A549 (cell line): ENCODE measurements around the gene ANKRD9. TPM values are rescaled to one million over a fixed set of nuclear protein-coding genes. Genes with fewer than 3 reads are reported as not detected.
A peak's percentile ranks its signal among the peaks of the same experiment; 100 is the strongest.

Experiments used
- ATAC-seq, 2 experiments: fragments of 200-7000 bp in 1 of 2; fragments of >200 bp in 1 of 2; cut with Nextera tagmentation in 1 of 2; cut with Tn5 transposase in 1 of 2; 3 replicates each; pipeline versions ENCODE4 v1.8.0 to v1.9.1; 2018 to 2020; ENCODE audit warnings: mild to moderate bottlenecking in 1 of 2, moderate library complexity in 1 of 2
- CTCF ChIA-PET: fragments of 300-600 bp; sonication (Branson Sonifier 250); formaldehyde crosslinking; extraction: SDS; loops from one replicate; lab custom pipeline; 2021; ENCODE audit warnings: antibody characterized with exemption, inconsistent platforms; lab: Yijun Ruan, JAX
- POLR2A ChIA-PET: fragments of 350-600 bp; formaldehyde crosslinking; extraction: SDS; loops from one replicate; lab custom pipeline; 2021; ENCODE audit warnings: antibody characterized with exemption, inconsistent platforms; lab: Yijun Ruan, JAX
- DNase-seq, 2 experiments: peaks; one replicate each; pipeline versions ENCODE4 v3.0.0 to v3.0.0-alpha.2; 2011 to 2016; ENCODE audit warnings: low read depth in 1 of 2, low spot score in 1 of 2
- FAIRE-seq: peaks from 2 replicates; lab custom pipeline; 2011; peaks lifted over from hg19 to GRCh38; lab: Jason Lieb, UNC
- H3K27ac ChIP-seq, 2 experiments: fragments of >200 bp; sonication (Bioruptor Twin); formaldehyde crosslinking; 3 replicates each; pipeline ENCODE4 v1.5.1; 2016 to 2017
- H3K4me1 ChIP-seq: fragments of >200 bp; sonication (Bioruptor Twin); formaldehyde crosslinking; 3 replicates; pipeline ENCODE4 v1.6.1; 2016
- H3K4me2 ChIP-seq: fragments of >200 bp; sonication (Bioruptor Twin); formaldehyde crosslinking; 3 replicates; pipeline ENCODE4 v1.6.1; 2016
- H3K4me3 ChIP-seq: fragments of >200 bp; sonication (Bioruptor Twin); formaldehyde crosslinking; 3 replicates; pipeline ENCODE4 v1.5.1; 2016
- H3K9me3 ChIP-seq: fragments of >200 bp; sonication (Bioruptor Twin); formaldehyde crosslinking; 3 replicates; pipeline ENCODE4 v1.6.1; 2016
- CEBPB ChIP-seq, 2 experiments: fragments of >200 bp in 1 of 2; sonication (Bioruptor Twin) in 1 of 2; formaldehyde crosslinking in 1 of 2; IDR thresholded peaks; 2 replicates each; pipeline ENCODE4 v1.6.1; 2012 to 2016
- E2F6 ChIP-seq: IDR thresholded peaks from 2 replicates; pipeline ENCODE4 v1.6.1; 2012; ENCODE audit warnings: low read depth, borderline replicate concordance
- EP300 ChIP-seq, 2 experiments: fragments of >200 bp; sonication (Bioruptor Twin); formaldehyde crosslinking; IDR thresholded peaks; 2 replicates in 1 of 2; 3 replicates in 1 of 2; pipeline ENCODE4 v1.6.1; 2016 to 2017
- FOXS1 ChIP-seq: fragments of 250-450 bp; sonication (Bioruptor Pico); IDR thresholded peaks from 2 replicates; pipeline ENCODE4 v1.5.0; 2020; ENCODE audit warnings: mild to moderate bottlenecking, moderate library complexity
- HOXA7 ChIP-seq: fragments of 250-450 bp; sonication (Bioruptor Pico); IDR thresholded peaks from 2 replicates; pipeline ENCODE4 v1.5.0; 2020; ENCODE audit warnings: mild to moderate bottlenecking, moderate library complexity
- HOXB5 ChIP-seq: fragments of 250-450 bp; sonication (Bioruptor Pico); IDR thresholded peaks from 2 replicates; pipeline ENCODE4 v1.5.0; 2020; ENCODE audit warnings: mild to moderate bottlenecking, moderate library complexity
- JUN ChIP-seq, 2 experiments: fragments of >200 bp; sonication (Bioruptor Twin); formaldehyde crosslinking; IDR thresholded peaks; 2 replicates in 1 of 2; 3 replicates in 1 of 2; pipeline ENCODE4 v1.6.1; 2016 to 2017
- MAX ChIP-seq: IDR thresholded peaks from 2 replicates; pipeline ENCODE4 v1.6.1; 2012
- NPAS2 ChIP-seq: fragments of 250-450 bp; sonication (Bioruptor Pico); IDR thresholded peaks from 2 replicates; pipeline ENCODE4 v1.8.0; 2022; ENCODE audit warnings: mild to moderate bottlenecking, moderate library complexity, borderline replicate concordance
- POLR2A ChIP-seq: IDR thresholded peaks from 2 replicates; pipeline ENCODE4 v1.6.1; 2012; ENCODE audit warnings: mild to moderate bottlenecking, low read length
- SREBF2 ChIP-seq: fragments of 450-650 bp; IDR thresholded peaks from 2 replicates; pipeline ENCODE4 v1.6.1; 2014; ENCODE audit warnings: mild to moderate bottlenecking, moderate library complexity
- TFCP2L1 ChIP-seq: fragments of 250-450 bp; sonication (Bioruptor Pico); IDR thresholded peaks from 2 replicates; pipeline ENCODE4 v1.5.0; 2021; ENCODE audit warnings: mild to moderate bottlenecking
- ZC3H11A ChIP-seq: fragments of 450-650 bp; IDR thresholded peaks from 2 replicates; pipeline ENCODE4 v1.6.1; 2014; ENCODE audit warnings: antibody characterized with exemption, mild to moderate bottlenecking
- ZFP36 ChIP-seq: fragments of 450-650 bp; IDR thresholded peaks from 2 replicates; pipeline ENCODE4 v1.6.1; 2014; ENCODE audit warnings: borderline replicate concordance; ENCODE audit not compliant: partially characterized antibody
- ZSCAN20 ChIP-seq: fragments of 250-450 bp; sonication (Bioruptor Pico); IDR thresholded peaks from 2 replicates; pipeline ENCODE4 v1.8.0; 2022; ENCODE audit warnings: mild to moderate bottlenecking, moderate library complexity
- WGBS: methylation state at CpG from one replicate; pipeline ENCODE4 v1.1.6; 2017; ENCODE audit errors: missing lambda C conversion rate; 5-methylcytosine and 5-hydroxymethylcytosine counted together
- polyA minus RNA-seq: library from RNA; depleted of rRNA, polyadenylated mRNA; stranded (reverse); fragments of >200 nt; gene quantifications from 2 replicates; pipeline ENCODE4 v1.2.3, GENCODE V29; 2011; rRNA and poly(A)+ RNA removed
- polyA plus RNA-seq, 4 experiments: library from polyadenylated mRNA; depleted of rRNA in 3 of 4; stranded (reverse); fragments of >200 nt; fragmentation: RNase III in 1 of 4; extraction: RNeasy Plus Mini Kit Qiagen cat#74134 plus additional on column Dnase treatment in 1 of 4; gene quantifications; 2 replicates in 3 of 4; 3 replicates in 1 of 4; pipeline ENCODE4 v1.2.3, GENCODE V29; 2011 to 2017
- TF ChIP-seq, protein P1 (sequence below): fragments of 450-650 bp; IDR thresholded peaks from 2 replicates; pipeline ENCODE4 v1.6.1; 2014; ENCODE audit warnings: antibody characterized with exemption

ANKRD9 gene
- polyA plus RNA-seq (2011; rRNA removed) = 6.3 and 7.5 TPM in 2 replicates
- 25.6 and 37.7 TPM in 2 replicates for polyA plus RNA-seq (2012; cell fraction: cytosol; rRNA removed)
- 56.7 and 92.9 TPM in 2 replicates for polyA plus RNA-seq (2012; cell fraction: nucleus; rRNA removed)
- 8.7 to 12.4 TPM (median 11.8 TPM) in 3 replicates for polyA plus RNA-seq (2017; fragmentation: RNase III; extraction: RNeasy Plus Mini Kit Qiagen cat#74134 plus additional on column Dnase treatment)
- polyA minus RNA-seq = 5.0 and 6.9 TPM in 2 replicates

DNA sequence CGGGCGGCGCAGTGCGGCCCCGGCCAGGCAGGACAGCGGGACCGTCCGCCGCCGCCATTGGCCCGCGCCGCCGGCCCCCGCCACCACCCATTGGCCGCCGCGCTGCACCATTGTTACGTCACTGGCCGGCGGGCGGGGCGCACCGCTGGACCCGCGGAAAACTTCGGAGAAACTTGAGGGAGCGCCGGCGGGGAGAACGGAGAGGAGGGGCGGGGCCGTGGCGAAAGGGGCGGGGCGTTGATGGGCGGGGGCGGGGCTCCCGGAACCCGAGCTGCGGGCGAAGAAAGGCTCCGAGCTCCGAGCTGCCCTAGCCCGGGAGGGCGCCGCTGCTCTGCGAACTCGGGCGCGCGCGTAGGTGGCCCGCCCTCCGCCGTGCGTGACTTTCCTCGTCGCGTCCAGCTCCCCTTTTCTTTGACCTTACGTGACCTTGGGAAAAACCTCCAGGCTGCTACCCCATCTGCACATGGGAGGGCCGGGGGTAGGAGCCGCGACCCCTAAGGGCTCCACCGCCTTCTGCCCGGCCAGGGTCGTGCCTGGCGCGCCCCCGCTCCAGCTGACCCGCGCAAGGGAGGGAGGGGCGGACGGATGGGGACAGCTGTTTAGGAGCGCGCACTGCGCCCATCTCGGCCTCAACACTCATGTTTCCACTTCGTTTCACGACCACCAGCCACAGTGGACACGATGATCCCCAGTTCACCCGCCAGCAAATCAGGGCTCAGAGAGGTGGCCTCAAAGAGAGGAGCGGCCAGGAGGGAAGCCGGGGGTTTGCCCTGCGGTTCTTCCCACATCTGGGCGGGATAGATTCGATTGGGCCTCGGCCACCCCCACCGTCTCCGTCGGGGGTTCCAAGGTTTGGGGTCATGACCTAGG lies at the start of gene ANKRD9:
TSS of gene ANKRD9 (minus strand) at position 31 of the 870 bp plus-strand sequence. CDS start 1,887 bp downstream, outside the sequence.
- peak; percentile 92 to 93 for DNase-seq
- no peak for FAIRE-seq
- peak within 1 kb of the TSS; percentile 92 for H3K4me2 ChIP-seq
- WGBS = 31% methylated on average over 38 of the region's 91 CpGs
- TF ChIP-seq E2F6 = 0 out of 2 replicates have a peak, but pooled peaks have one; percentile 40
- peak; percentile 31; the same call in 1 of the 2 replicates for TF ChIP-seq POLR2A
- peak; percentile 26; the same call in 1 of the 2 replicates for TF ChIP-seq MAX
- no peak for TF ChIP-seq EP300 (IDR thresholded peaks at IDR 0.05)
- peaks cover 23% of the 10 kb centered on the region for H3K4me1 ChIP-seq
- peak within 1 kb of the TSS; percentile 89 for H3K4me3 ChIP-seq
- POLR2A ChIA-PET = interaction anchor here (0.6 to 1.0 kb wide), 2 partner anchors 15 to 193 kb away, joined by 3 to 6 read pairs; no protein-coding TSS in a partner anchor
- CTCF ChIA-PET = interaction anchor here (0.9 to 1.7 kb wide), 2 partner anchors 71 to 85 kb away, joined by 3 to 7 read pairs; no protein-coding TSS in a partner anchor
- H3K9me3 ChIP-seq = no peaks in the 10 kb centered on the region
- peak within 1 kb of the TSS; percentile 84 to 94 for H3K27ac ChIP-seq
- peak; percentile 78 to 85 for ATAC-seq

DNA sequence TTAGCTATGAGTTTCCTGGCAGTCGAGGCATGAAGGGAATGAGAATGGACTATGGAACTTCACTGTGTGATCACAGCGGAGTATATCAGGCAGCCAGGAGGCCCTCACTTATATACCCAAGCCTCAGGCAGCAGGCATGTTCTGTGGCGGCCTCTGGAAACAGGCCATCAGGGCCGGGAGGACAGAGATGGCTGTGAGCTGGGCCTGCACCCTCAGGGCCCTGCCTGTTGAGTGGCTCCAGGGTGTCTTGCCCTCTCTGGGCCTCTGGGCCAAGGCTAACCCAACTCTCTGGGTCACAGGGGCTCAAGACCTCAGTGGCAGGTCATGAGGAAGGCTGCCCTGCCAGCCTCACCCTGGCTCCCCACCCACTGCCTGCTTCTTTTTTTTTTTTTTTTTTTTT lies 49.0 kb upstream of the ANKRD9 start:
- H3K4me1 ChIP-seq = no peaks in the 10 kb centered on the region
- WGBS = 59% methylated on average over 4 of the region's 4 CpGs
- CTCF ChIA-PET = interaction anchor here (1.9 kb wide), 2 partner anchors 10 to 34 kb away, joined by 4 to 5 read pairs; no protein-coding TSS in a partner anchor
- H3K4me2 ChIP-seq = no peak overlapping the region
- DNase-seq = no peak
- TF ChIP-seq ZSCAN20 (no peak), ZC3H11A (no peak), ZFP36 (no peak), NPAS2 (CRISPR knock-in tag) (no peak), TFCP2L1 (CRISPR knock-in tag) (no peak), HOXB5 (CRISPR knock-in tag) (no peak), CEBPB (IDR thresholded peaks at IDR 0.05) (no peak), FOXS1 (CRISPR knock-in tag) (no peak)
- TF ChIP-seq, protein P1, sequence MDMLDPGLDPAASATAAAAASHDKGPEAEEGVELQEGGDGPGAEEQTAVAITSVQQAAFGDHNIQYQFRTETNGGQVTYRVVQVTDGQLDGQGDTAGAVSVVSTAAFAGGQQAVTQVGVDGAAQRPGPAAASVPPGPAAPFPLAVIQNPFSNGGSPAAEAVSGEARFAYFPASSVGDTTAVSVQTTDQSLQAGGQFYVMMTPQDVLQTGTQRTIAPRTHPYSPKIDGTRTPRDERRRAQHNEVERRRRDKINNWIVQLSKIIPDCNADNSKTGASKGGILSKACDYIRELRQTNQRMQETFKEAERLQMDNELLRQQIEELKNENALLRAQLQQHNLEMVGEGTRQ = no peak
- TF ChIP-seq, all 56 proteins: peak for 0
- Histone ChIP-seq H3K9me3 (no peaks in the 10 kb centered on the region), H3K27ac (no peak overlapping the region), H3K4me3 (no peak overlapping the region)
- ATAC-seq = no peak
- no peak for FAIRE-seq
- POLR2A ChIA-PET = interaction anchor here (0.7 kb wide), 1 partner anchor 749 kb away, joined by 4 read pairs; no protein-coding TSS in a partner anchor

GRCh38 chr14:102557434-102558226 lies 48.1 kb upstream of the ANKRD9 start:
- no peaks in the 10 kb centered on the region for H3K9me3 ChIP-seq
- ATAC-seq (no peak), FAIRE-seq (no peak), DNase-seq (no peak)
- TF ChIP-seq JUN (IDR thresholded peaks at IDR 0.05) (no peak), SREBF2 (no peak), HOXA7 (CRISPR knock-in tag) (no peak)
- no peak overlapping the region for H3K4me3 ChIP-seq
- peaks cover 3% of the 10 kb centered on the region for H3K4me1 ChIP-seq
- CTCF ChIA-PET = interaction anchor here (1.0 to 1.9 kb wide), 2 partner anchors 8 to 33 kb away, joined by 4 to 5 read pairs; no protein-coding TSS in a partner anchor
- no peak overlapping the region for H3K4me2 ChIP-seq
- POLR2A ChIA-PET = no interaction called here
- 88% methylated on average over 9 of the region's 12 CpGs for WGBS
- H3K27ac ChIP-seq = no peak overlapping the region
